Measurements from ENCODE around the gene CRYBB1.

The CRYBB1 gene

GRCh38 chr22:26549902-26550497 is 67.8 kb downstream of the CRYBB1 start:
- peak in 1 of 2 experiments; percentile 47 for DNase-seq
